CD4-positive, alpha-beta T cell treated with Interleukin-6 for 4 hours (primary cell): ENCODE results near the gene COX14.
A peak's percentile ranks its signal among the peaks of the same experiment; 100 is the strongest.
"Not testable (repeated sequence)": the region's sequence is repeated elsewhere in the genome, so short reads cannot be mapped to it uniquely, and the experiment has no call there.

Experiments
- DNase-seq: peaks from one replicate; pipeline ENCODE4 v3.0.0-alpha.2; 2020; ENCODE audit warnings: mixed read lengths

Gene COX14

DNA sequence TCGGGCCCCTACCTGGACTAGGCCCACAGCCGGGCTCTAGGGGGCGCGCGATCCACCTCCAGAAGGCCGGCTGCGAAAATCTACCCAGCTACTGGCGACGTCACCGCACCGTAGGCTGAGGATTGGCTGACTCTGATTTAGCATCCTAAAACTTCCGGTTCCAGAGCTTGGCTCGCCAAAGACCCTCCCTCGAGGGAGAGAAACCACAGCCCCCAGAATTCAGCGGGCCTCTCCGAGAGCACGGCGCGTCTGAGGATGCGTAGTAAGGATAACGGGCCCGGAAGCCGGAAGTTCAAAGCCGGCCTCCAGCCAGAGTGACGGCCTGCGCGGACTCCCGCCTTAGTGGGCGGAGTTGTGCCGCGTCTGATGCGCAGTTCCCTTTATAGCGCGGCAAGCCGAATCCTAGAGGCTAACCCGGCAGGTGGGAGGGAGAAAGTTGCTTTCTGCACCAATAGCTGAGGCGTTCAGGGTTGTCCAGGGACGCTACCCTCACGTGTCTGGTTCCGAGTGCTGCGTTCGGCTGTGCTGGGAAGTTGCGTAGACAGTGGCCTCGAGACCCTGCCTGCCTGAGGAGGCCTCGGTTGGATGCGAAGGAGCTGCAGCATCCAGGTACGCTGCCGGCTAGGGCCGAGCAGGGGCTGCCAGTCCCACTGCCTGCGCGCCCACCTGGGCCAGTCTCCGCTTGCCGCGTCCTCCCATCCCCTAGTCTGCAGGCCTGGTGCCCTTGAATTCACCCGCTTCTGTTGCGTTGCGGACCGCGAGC lies at the start of gene COX14:
TSS of gene COX14 (plus strand) at position 544 of the 763 bp plus-strand sequence. CDS start 7,808 bp downstream, outside the sequence.
- peak; percentile 98 for DNase-seq

DNA sequence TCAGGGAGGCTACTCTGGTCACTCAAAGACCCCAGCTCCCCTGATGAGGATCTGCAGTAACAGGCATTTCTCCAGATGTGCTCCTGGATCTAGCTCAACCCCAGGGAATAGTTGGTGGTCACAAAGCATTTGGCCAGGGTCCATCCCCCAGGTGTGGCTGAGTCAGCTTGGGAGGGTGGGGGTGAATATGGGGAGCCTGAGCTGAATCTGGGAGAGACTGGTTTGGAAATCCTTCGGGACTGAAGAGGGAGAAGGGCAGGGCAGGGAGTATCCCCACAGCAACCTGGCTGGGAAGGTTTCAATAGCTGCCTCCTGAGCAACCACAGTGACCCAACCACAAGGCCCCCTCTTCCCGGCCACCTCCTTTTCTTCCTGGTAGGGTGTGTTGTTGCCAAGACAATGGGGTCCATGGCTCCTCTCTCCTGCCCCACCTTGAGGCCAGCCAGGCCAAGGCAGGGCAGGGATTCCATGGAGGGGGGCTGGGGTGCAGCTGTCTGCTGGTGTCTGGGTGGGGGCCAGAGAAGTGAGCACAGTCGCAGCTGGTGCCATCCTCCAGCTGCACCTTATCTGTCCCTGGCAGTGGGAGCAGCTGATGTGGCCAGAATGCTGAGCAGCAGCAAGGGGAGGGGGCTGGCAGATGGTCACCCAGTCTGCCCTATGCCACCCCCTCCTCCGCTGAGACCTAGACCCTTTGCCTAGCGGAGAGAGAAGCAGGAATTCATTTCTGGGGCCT lies 49.1 kb upstream of the COX14 start:
- DNase-seq = no peak

DNA sequence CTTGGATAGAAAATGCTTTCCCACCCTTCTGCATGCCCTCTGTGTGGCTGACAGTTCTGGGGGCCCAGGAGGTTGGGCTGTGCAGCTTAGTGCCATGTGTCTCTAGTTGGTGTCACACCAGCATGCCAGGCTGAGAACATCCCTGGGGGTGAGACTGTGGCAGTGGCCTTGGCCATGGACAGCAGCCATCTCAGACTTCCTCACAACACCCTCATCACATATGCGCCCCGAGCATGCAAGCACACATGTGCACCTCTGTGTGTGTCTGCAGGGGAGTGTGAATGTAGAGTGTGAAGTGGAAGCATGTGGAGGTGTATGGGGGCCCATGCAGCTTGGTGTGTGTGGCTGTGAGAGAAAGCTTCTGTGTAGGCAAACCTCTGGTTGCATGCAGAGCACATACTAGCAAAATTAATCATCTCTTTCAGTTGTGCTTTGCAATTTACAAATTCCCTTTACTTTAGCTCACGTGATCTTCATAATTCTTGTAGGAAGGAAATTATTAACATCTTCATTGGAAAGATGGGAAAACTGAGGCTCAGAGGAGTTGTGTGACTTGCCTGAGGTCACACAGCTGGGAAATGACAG lies 46.2 kb upstream of the COX14 start:
- no peak for DNase-seq

DNA sequence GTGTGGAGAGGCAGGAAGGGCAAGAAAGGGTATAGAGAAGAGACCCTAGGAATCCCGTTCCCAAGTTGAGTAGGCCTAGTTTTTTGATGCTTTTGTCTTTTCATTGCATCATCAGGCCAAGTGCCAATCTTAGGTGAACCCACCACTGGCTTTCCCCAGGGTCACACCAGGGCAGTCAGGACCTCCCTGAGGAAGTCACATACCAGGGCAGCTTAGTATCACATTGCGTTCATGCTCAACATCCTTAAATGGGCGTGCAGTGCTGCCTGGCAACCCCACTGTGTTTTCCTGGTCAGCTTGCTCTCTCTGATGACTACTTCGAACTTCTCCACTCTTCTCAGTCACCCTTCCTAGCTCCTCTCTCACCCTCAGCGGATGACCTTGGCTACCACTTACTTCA lies 45.6 kb upstream of the COX14 start:
- no peak for DNase-seq

DNA sequence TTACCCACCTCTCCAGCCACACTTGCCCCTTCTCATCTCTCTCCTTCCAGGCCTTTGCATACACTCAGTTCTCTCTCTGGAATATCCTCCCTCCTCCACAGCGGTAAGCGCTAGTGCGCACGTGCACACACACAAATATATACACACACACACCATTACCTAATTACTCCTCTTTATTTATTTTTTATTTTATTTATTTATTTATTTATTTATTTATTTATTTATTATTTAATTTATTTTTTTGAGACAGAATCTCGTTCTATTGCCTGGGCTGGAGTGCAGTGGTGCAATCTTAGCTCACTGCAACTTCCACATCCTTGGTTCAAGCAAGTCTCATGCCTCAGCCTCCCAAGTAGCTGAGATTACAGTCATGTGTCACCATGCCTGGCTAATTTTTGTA lies 43.0 kb upstream of the COX14 start:
- no peak for DNase-seq

DNA sequence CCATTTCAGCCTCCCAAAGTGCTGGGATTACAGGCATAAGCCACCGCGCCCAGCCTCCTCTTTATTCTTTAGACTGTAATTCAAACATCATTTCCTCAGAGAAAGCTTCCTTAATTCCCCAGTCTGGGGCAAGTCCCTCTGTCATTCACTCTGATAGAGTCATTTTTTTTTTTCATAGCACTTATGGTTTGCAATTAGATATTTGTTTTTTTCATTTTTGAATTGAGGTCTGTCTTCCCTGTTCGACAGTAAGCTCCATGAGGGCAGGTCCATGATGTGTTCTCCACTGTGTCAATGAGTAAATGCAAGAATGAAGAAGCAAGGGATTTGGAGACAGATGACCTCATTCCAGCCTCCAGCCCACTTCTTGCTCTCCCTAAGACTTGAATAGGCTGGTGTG lies 42.5 kb upstream of the COX14 start:
- DNase-seq = no peak

DNA sequence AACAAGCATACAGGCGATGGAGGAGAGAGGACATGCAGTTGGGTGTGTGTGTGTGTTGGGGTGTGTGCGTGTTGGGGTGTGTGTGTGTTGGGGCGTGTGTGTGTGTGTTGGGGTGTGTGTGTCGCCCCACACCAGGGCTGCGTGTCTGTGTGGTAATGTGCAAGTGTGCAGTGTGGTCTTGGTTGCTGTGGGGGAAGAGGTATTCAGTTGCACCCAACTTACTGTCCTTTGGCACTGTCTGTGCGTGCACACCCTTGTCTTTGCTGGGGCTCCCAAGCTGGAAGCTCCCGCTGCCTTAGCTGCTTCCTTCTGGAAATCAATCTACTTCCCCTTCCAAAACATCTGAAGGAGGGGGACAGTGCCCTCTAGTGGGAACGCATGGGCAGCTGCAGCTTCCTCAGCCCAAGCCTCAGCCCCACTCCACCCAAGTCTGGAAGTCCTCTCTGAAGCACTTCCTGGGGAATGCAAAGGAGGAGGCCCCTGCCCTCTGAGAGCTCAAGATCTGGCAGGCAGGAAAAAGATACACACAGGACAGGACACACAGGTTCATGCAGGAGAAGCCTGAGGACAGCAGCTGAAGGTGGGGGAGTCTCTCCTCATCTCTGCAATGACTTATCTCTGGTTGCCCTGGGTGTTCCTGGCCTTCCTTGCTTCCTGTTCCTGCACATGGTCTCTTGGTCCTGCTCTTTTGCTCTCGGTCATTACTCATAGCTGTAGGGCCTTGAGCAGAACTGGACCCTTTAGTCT lies 41.5 kb upstream of the COX14 start:
- peak; percentile 79 for DNase-seq

DNA sequence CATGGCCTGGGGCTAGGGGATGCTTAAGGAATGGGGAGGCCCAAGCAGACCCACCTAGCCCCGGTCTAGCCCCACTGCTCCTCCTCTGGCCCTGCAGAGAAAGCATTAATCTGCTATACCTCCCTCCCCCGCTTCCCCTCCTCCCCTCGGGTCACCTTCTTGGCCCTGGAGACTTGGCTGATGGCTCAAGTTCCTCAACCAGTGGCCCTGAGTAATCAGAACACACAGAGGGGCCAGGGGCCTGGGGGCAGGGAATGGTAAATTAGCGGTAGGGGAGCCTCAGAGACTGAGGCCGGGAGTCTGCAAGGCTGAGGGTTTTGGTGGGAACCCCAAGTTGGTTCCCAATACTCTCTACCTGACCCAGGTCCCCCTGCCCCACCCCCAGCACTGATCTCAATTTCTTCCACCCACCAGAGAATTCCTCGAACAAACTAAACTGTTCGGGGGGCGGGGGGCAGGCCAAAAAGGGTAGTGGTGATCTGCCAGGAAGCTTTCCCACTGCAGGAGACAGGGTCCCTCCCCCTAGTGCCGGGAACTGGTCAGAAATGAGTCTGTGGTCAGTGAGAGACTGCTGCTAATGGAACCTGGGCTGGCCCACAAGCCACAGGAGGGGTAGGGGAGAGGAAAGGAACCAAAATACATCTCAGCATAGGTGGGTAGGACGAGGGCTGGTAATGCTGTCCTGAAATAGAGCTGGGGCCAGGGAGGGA lies 39.7 kb upstream of the COX14 start:
- DNase-seq = no peak

DNA sequence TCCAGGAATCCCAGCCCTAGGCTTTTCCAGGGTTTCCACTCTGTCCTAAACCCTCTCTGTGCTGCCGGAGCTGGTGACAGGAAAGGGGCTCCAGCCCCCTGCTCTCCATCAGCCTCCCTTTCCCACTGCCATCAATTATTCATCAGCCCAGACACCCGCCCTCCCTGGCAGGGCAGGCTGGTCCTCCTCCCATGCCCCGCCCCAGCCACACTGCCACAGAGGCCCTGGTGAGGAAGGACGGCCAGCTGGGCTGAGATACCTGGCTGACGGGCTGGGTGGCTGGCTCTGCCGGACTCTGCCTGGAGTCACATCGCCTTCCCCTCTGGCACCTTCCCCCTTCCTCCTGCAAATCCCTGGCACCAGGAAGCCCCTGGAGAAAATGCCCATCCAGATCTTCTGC lies 38.8 kb upstream of the COX14 start:
- DNase-seq = no peak

DNA sequence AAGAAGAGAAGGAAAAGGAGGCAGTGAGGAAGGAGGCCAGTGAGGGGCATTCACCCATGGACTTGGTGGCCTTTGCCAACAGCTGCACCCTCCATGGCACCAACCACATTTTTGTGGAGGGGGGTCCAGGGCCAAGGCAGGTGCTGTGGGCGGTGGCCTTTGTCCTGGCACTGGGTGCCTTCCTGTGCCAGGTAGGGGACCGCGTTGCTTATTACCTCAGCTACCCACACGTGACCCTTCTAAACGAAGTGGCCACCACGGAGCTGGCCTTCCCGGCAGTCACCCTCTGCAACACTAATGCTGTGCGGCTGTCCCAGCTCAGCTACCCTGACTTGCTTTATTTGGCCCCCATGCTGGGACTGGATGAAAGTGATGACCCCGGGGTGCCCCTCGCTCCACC lies 38.3 kb upstream of the COX14 start:
- no peak for DNase-seq

DNA sequence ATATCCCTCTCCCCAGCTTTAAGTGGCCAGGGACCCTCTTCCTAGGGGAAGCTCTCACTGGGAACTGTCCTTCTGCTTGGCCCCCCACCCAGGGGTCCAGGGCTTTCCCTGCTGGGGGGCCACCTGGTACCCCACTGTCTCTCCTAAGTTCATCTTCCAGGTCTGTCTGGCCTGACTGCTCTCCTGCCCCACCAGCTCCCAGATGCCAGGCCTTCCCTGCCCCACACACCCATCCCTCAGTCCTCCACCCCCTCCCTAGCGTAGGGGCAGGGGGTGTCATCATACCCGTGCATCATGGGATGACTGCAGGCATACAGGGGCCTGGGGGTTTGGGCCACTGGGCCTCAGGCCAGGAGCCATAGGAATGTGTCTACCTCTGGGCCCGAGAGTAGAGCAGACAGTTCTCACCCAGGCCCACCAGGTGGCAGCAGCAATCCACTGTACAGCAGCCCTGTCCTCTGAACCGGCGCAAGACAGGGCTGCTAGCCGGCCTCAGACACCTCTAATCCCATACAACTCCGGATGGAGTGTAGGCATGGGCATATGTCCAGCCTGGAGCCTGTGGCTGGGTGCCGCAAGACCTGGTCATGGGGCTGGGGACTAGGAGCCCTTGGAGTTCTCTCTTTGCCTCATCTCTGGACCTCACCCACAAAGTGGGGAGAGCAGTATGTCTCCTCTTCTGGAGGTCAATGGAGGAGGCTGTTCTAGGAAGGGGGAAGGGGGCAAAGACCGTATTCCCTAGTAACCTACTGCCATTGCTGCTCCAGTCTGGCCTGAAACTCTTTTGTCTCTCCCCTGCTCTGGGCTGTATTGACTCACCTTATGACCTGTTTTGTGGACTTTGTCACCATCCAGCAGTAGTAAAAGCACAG lies 36.9 kb upstream of the COX14 start:
- DNase-seq = peak; percentile 88

DNA sequence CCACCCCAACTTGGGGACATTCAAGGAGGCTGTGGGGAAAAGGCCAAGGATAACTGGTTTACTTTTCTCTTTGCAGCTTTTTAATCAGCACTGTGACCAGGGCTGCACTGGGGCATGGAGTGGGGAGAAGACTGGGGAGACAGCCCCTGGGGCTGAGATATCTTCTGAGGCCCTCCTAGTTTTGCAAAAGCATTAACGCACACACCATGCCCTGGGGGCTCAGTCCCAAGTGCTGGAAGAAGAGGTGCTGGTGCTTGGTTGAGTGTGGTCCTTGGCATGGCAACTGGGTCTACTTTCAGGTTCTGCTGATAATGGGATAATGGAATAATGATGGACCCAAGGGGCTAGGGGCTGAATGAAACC lies 36.2 kb upstream of the COX14 start:
- DNase-seq = no peak

DNA sequence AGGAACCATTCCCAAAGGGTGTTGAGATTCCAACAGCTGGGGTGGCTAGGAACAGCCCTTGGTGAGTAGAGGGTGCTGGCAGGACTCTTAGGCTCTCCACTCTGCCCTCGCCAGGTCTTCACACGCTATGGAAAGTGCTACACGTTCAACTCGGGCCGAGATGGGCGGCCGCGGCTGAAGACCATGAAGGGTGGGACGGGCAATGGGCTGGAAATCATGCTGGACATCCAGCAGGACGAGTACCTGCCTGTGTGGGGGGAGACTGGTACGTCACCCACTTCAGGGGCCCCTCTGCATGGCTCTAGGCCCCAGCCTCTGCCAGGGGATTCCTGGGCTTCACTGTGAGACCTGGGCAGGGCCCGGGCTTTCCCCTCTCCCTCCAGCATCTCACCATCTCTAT lies 34.9 kb upstream of the COX14 start:
- DNase-seq = no peak

DNA sequence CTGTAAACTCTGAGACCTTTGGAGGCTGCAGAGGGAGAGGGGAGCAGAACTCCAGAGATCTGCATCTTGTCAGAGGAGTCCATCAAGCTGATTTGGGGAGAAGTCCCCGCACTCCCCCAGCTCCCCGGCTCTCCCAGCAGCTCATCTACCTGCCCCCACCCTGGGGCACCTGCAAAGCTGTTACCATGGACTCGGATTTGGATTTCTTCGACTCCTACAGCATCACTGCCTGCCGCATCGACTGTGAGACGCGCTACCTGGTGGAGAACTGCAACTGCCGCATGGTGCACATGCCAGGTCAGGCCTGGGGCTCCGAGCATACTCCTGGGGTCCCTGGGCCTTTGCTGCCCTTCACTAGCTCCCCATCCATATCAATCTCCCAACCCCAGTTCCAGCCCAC lies 33.8 kb upstream of the COX14 start:
- DNase-seq = no peak

DNA sequence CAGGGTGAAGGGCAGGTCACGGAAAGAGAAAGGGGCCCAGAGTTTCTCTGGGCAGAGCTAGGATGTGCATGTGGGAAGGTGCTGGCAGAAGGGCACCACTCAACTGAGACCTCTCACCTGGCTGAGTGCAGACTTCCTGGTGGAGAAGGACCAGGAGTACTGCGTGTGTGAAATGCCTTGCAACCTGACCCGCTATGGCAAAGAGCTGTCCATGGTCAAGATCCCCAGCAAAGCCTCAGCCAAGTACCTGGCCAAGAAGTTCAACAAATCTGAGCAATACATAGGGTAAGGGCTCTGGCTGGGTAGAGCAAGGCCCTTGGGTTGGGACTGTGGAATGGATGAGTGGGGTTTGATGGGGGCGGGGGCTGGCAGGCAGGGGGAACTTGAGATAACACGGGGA lies 32.3 kb upstream of the COX14 start:
- DNase-seq = no peak

DNA sequence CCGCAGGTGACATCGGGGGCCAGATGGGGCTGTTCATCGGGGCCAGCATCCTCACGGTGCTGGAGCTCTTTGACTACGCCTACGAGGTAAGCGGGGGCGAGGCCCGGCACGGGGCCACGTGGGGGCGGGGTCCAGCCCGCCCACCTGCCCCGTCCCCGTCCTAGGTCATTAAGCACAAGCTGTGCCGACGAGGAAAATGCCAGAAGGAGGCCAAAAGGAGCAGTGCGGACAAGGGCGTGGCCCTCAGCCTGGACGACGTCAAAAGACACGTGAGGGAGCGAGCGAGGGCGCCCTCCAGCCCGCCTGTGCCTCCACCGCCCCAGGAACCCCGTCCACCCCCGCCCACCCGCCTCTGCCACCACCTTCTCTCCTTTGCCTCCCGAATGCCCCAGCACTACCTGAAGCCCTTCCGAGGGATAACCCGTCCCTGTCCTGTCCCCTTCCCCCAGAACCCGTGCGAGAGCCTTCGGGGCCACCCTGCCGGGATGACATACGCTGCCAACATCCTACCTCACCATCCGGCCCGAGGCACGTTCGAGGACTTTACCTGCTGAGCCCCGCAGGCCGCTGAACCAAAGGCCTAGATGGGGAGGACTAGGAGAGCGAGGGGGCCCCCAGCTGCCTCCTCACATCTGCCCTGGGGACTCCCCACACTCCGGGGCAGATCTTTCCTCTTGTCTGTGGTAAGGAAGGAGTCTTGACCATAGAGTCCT lies 30.8 kb upstream of the COX14 start:
- no peak for DNase-seq

DNA sequence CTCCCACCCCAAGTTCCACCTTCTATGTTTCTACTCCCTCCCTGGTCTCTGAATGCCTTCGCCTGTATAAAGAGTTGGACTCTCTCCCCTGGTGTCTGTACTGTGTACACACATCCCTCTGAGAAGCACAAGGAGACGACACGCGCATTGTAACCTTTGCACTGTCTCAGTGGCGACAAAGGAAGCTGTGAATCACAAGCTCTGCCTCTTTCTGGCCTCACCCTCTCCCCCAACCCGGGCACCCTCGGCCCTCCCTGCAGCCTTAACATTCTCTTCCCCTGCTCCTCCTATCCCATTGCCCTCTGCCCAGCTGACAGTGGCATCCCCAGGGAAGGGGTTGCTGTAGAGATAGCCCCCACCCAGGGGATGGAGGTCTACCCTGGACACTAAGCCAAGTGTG lies 29.4 kb upstream of the COX14 start:
- DNase-seq = no peak

DNA sequence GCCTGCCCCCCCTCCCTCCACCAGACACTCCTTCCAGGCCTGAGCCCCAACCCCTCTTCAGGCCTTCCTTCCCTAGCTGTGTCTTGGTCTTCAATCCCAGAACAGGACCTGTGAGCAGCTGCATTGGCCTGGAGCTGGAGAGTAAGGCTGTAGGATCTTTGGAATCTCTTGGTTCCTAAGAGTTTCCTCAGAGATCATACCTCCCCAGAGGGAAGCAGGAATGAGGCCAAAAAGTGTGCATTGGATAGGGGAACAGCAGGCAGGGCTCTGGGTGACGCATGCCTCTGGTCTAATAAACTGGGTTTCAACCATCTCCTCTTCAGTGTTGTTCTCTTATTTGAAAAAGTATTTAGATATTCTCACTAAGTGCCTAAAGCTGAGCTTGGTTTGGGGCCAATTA lies 28.7 kb upstream of the COX14 start:
- no peak for DNase-seq

DNA sequence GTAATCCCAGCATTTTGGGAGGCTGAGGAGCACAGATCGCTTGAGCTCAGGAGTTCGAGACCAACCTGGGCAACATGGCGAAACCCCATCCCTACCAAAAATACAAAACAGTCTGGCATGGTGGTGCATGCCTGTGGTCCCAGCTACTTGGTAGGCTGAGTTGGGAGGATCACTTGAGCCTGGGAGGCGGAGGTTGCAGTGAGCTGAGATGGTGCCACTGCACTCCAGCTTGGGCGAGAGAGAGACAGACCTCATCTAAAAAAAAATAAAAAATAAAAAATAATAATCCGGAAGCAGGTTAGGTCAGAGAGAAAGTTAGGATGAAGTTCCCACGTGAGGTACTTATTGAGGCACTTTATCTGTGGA lies 27.6 kb upstream of the COX14 start:
- DNase-seq = not testable (repeated sequence)

DNA sequence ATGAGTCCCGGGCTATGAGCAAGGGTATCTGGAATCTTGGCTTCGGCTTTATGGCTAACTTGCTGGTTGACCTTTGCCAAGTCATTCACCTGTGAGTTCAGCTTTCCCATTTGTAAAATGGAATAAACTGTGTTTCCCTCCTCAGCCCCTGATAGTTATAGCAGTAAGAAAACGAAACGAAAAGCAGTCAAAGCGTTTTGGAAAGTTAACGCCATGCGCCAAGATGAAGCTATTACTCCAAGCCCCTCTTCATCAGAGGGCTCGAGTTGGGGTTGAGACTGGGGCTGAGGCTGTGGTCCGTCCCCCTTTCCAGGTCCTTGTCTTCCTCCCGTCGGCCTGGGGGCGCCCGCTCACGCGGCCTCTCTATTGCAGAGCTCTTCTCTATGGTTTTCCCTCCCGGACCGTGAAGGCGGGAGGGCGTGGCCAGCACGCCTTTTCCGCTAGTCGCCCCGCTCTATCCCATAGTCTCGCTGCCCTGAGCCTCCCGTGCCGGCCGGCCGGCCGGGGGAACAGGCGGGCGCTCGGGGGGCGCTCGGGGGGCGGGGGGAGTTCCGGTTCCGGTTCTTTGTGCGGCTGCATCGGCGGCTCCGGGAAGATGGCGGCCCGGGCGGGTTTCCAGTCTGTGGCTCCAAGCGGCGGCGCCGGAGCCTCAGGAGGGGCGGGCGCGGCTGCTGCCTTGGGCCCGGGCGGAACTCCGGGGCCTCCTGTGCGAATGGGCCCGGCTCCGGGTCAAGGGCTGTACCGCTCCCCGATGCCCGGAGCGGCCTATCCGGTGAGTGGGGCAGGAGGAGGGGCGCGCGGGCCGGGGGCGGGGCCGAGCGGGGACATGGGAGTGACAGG lies 27.0 kb upstream of the COX14 start, which contains the start of gene SMARCD1:
TSS of gene SMARCD1 (plus strand) at position 568 of the 840 bp plus-strand sequence. CDS start at position 596, 28 bp downstream.
- DNase-seq = peak; percentile 91
